Erythroblast (primary cell): ENCODE measurements around the gene ELAVL4.

Experiments used
- GATA1 ChIP-seq: IDR thresholded peaks from 2 replicates; pipeline ENCODE4 v1.6.1; 2011; ENCODE audit warnings: low read depth, mild to moderate bottlenecking, control low read depth, low read length, moderate library complexity
- POLR2A ChIP-seq: IDR thresholded peaks from 2 replicates; pipeline ENCODE4 v1.6.1; 2011; ENCODE audit warnings: mild to moderate bottlenecking, low read length

DNA sequence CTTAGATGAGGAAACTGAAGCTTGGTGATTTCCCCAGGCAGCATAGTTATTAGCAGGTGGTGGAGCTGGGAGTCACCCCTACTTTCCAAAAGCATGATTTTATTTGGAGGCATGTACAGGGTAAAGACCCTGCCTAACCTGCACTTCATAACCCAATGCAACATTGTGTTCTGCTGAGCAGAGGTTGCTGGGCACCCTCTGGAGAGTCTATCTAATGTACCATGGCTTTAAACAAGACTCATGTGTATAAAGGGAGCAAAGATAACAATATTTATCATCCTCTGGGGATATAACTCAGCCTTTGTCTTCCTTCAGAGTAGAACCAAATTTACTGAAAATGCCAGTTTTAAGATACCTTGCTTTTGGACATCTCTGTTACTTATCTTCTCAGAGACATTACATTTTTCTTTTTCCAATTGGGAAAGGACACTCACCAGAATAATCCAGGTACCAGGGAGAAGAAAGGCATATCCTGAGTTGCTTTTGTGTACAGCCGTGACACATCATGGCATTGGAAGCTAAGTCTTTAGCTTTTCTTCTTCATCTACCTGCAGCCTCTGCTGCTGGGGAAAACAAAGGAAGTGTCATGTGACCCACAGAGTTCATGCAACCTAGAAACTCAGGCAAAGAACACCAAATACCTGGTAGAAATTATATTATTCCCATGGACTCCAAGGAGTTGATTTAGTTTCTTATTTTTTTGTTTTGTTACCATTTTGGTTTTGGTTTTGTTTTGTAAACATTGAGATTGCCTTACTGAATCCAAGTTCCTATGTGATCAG lies 39.6 kb downstream of the ELAVL4 start:
- TF ChIP-seq POLR2A: no peak
- TF ChIP-seq GATA1: no peak
